VCaP (cell line): Measurements from ENCODE around the gene IL13RA2.
A peak's percentile ranks its signal among the peaks of the same experiment; 100 is the strongest.

Experiments
- H3K27ac ChIP-seq: fragments of 450-650 bp; 2 replicates; pipeline ENCODE4 v1.5.1; 2017
- TF ChIP-seq, protein P1 (sequence below): fragments of 450-650 bp; conservative IDR thresholded peaks from 2 replicates; pipeline ENCODE4 v1.5.1; 2017; ENCODE audit warnings: mild to moderate bottlenecking, moderate library complexity

Gene IL13RA2

GRCh38 chrX:114964374-114964773 is 53.0 kb downstream of the IL13RA2 start:
- TF ChIP-seq, protein P1, sequence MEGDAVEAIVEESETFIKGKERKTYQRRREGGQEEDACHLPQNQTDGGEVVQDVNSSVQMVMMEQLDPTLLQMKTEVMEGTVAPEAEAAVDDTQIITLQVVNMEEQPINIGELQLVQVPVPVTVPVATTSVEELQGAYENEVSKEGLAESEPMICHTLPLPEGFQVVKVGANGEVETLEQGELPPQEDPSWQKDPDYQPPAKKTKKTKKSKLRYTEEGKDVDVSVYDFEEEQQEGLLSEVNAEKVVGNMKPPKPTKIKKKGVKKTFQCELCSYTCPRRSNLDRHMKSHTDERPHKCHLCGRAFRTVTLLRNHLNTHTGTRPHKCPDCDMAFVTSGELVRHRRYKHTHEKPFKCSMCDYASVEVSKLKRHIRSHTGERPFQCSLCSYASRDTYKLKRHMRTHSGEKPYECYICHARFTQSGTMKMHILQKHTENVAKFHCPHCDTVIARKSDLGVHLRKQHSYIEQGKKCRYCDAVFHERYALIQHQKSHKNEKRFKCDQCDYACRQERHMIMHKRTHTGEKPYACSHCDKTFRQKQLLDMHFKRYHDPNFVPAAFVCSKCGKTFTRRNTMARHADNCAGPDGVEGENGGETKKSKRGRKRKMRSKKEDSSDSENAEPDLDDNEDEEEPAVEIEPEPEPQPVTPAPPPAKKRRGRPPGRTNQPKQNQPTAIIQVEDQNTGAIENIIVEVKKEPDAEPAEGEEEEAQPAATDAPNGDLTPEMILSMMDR: no peak
- no peak overlapping the region for H3K27ac ChIP-seq

DNA sequence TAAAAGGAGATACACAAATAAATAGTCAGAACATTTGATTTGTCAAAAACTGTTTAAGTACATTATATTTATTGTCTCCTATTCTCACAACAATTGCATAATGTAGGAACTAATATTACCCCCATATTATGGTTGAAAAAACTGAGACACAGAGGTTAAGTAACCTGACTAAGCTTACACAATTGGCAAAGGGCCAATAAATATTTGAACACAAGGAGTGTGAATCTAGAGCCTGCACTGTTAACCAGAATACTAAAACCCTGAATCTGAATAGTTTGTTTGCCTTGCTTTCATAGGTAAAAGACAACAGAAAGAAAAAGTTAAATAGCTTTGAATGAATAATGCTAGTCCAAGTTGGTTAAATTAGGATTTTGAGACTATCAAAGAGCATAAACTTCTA is 55.2 kb downstream of the IL13RA2 start:
- TF ChIP-seq, protein P1: no peak
- no peak overlapping the region for H3K27ac ChIP-seq

DNA sequence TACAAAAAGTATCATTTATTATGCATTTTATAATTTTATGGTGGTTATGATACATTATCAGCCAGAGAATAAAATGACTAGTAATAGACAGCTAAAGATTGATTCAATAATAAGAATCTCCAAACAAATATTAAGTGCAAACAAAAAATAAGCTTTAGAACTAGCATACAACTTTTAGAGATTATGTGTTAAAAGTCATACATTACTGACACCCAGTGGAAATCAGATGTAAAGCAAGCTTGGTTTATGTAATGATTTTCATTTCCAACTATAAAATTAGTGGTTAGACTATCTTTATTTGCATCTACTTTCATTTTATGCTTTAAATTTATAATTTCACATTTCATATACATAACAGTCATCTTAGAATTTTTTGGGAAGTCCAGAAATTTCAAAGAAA is 57.7 kb downstream of the IL13RA2 start:
- TF ChIP-seq, protein P1: peak; percentile 39; the same call in 1 of the 2 replicates
- no peak overlapping the region for H3K27ac ChIP-seq
